ENCODE measurements around the gene AHDC1. TPM values are rescaled to one million over a fixed set of nuclear protein-coding genes. Genes with fewer than 3 reads are reported as not detected.

The AHDC1 gene
- total RNA-seq, 1 experiment from 2014 or later, result 18.4 TPM

- intact Hi-C loops (cut with micrococcal nuclease), result no loop called here
- BruUV-seq (replicated peaks), result no TSS peak
- no peaks in the 10 kb centered on the region for H3K27me3 Mint-ChIP-seq (ENCODE audit: insufficient read depth, unreplicated experiment)
- peaks cover 10% of the 10 kb centered on the region for H3K36me3 Mint-ChIP-seq (ENCODE audit: insufficient read depth, unreplicated experiment)
- POLR2A ChIA-PET, result interaction anchor here (0.5 kb wide), 1 partner anchor 37 kb away, joined by 3 read pairs; no protein-coding TSS in a partner anchor
- CTCF ChIA-PET, result interaction anchor here (0.6 kb wide), 1 partner anchor 628 kb away, joined by 3 read pairs; no protein-coding TSS in a partner anchor
- no peak for DNase-seq (ENCODE audit: unreplicated experiment)
- no peaks in the 10 kb centered on the region for H3K9me3 Mint-ChIP-seq (ENCODE audit: unreplicated experiment)
- H3K4me3 Mint-ChIP-seq (ENCODE audit: unreplicated experiment), result no peak overlapping the region
- TF ChIP-seq, protein P1, sequence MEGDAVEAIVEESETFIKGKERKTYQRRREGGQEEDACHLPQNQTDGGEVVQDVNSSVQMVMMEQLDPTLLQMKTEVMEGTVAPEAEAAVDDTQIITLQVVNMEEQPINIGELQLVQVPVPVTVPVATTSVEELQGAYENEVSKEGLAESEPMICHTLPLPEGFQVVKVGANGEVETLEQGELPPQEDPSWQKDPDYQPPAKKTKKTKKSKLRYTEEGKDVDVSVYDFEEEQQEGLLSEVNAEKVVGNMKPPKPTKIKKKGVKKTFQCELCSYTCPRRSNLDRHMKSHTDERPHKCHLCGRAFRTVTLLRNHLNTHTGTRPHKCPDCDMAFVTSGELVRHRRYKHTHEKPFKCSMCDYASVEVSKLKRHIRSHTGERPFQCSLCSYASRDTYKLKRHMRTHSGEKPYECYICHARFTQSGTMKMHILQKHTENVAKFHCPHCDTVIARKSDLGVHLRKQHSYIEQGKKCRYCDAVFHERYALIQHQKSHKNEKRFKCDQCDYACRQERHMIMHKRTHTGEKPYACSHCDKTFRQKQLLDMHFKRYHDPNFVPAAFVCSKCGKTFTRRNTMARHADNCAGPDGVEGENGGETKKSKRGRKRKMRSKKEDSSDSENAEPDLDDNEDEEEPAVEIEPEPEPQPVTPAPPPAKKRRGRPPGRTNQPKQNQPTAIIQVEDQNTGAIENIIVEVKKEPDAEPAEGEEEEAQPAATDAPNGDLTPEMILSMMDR (IDR thresholded peaks at IDR 0.05; ENCODE audit: unreplicated experiment), result no peak
- H3K4me1 Mint-ChIP-seq (ENCODE audit: insufficient read depth, unreplicated experiment), result peaks cover 11% of the 10 kb centered on the region
- no peak overlapping the region for H3K27ac Mint-ChIP-seq (ENCODE audit: low read depth, unreplicated experiment)
Observed at GRCh38 chr1:27588256-27589232, 15.4 kb downstream of the AHDC1 start.

- Mint-ChIP-seq H3K9me3 (ENCODE audit: unreplicated experiment) (no peaks in the 10 kb centered on the region), H3K27me3 (ENCODE audit: insufficient read depth, unreplicated experiment) (no peaks in the 10 kb centered on the region), H3K36me3 (ENCODE audit: insufficient read depth, unreplicated experiment) (peaks cover 10% of the 10 kb centered on the region), H3K27ac (ENCODE audit: low read depth, unreplicated experiment) (no peak overlapping the region), H3K4me3 (ENCODE audit: unreplicated experiment) (no peak overlapping the region), H3K4me1 (ENCODE audit: insufficient read depth, unreplicated experiment) (peaks cover 21% of the 10 kb centered on the region)
- TF ChIP-seq, protein P1 (IDR thresholded peaks at IDR 0.05; ENCODE audit: unreplicated experiment), result no peak
- intact Hi-C loops (cut with micrococcal nuclease), result no loop called here
- ChIA-PET POLR2A (interaction anchor here (0.9 to 3.5 kb wide), 3 partner anchors 9 to 96 kb away, joined by 3 to 12 read pairs (median 3); partner anchors contain the start of gene WASF2), CTCF (interaction anchor here (6.6 kb wide), 1 partner anchor 29 kb away, joined by 28 read pairs; no protein-coding TSS in a partner anchor)
- DNase-seq (ENCODE audit: unreplicated experiment), result no peak
- BruUV-seq (replicated peaks), result no TSS peak
Observed at GRCh38 chr1:27585684-27586083, 18.3 kb downstream of the AHDC1 start.

DNA sequence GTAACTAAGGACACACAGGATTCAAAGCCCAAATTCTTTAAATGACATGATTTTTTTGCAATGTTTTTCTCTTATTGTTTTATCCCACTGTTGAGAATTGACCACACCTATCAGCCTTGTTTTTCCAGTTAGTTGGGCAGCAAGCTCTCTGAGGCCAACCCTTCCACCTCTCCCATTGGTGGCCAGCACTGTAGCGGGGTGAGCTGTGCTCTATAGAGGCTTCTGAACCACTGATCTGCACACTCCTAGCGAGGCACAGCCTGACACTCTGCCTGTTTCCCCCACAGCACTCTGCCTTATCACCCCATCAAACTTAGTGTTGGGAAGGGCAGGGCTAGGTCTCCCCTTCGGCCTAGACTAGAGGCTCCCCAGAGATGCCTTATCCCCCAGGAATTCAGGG lies 19.5 kb downstream of the AHDC1 start:
- H3K27ac Mint-ChIP-seq (ENCODE audit: low read depth, unreplicated experiment), result no peak overlapping the region
- intact Hi-C loops (cut with micrococcal nuclease), result no loop called here

More for the DNA sequence above, 19.5 kb downstream of the AHDC1 start:
- Mint-ChIP-seq H3K36me3 (ENCODE audit: insufficient read depth, unreplicated experiment) (peaks cover 10% of the 10 kb centered on the region), H3K4me1 (ENCODE audit: insufficient read depth, unreplicated experiment) (peaks cover 21% of the 10 kb centered on the region), H3K4me3 (ENCODE audit: unreplicated experiment) (no peak overlapping the region), H3K27me3 (ENCODE audit: insufficient read depth, unreplicated experiment) (no peaks in the 10 kb centered on the region), H3K9me3 (ENCODE audit: unreplicated experiment) (no peaks in the 10 kb centered on the region)
- no TSS peak for BruUV-seq (replicated peaks)
- DNase-seq (ENCODE audit: unreplicated experiment), result no peak
- ChIA-PET POLR2A (interaction anchor here (1.3 to 3.5 kb wide), 3 partner anchors 9 to 95 kb away, joined by 3 to 12 read pairs (median 4); partner anchors contain the start of gene WASF2), CTCF (interaction anchor here (6.6 kb wide), 1 partner anchor 27 kb away, joined by 28 read pairs; no protein-coding TSS in a partner anchor)
- TF ChIP-seq, protein P1 (IDR thresholded peaks at IDR 0.05; ENCODE audit: unreplicated experiment), result no peak

Data from MCF 10A (cell line).